Measurements from ENCODE around the gene FBXO46.

Gene FBXO46

DNA sequence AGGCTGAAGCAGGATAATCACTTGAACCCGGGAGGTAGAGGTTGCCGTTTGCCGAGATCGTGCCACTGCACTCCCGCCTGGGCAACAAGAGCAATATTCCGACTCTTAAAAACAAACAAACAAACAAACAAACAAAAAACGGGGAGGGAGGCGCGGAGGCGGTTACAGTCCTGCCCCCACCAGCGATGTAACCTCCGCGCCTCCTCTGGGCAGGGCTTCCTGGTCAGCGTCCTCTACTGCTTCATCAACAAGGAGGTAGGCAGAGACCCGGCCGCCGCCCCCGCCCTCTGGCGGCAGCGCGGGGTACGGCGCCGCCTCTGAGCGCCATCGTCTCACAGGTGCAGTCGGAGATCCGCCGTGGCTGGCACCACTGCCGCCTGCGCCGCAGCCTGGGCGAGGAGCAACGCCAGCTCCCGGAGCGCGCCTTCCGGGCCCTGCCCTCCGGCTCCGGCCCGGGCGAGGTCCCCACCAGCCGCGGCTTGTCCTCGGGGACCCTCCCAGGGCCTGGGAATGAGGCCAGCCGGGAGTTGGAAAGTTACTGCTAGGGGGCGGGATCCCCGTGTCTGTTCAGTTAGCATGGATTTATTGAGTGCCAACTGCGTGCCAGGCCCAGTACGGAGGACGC is 49.2 kb downstream of the FBXO46 start:
- peak; percentile 89 for DNase-seq (ENCODE audit: low spot score)

DNA sequence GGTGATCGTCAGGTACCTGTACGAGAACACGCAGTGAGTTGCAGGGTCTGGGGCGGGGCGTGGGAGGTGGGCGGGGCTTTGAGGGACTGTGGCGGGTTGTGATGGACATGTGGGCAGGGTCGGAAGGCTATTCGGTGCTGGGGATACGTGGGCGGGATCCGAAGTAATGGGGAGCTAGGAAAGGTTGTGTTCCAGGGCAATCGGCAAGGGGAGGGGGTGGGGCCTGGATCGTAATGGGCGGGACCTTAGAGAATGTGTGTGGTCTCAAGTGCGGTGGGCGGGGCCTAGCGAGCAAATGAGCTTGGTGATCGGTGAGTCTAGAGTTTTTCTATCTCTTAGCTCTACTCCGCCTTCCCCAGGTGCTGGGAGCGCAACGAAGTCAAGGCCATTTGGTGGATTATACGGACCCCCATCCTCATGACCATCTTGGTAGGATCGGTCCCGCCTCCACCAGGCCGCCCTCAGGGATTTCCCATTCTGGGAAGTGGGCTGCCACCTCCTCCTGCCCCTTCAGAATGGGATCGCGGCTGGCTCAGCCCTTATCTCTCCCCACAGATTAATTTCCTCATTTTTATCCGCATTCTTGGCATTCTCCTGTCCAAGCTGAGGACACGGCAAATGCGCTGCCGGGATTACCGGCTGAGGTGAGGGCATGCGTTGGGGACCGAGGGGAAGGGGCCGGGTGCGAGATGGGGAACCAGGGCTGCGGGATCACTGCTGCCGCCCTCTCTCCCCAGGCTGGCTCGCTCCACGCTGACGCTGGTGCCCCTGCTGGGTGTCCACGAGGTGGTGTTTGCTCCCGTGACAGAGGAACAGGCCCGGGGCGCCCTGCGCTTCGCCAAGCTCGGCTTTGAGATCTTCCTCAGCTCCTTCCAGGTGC is 53.1 kb downstream of the FBXO46 start:
- peak; percentile 48 for DNase-seq (ENCODE audit: low spot score)

DNA sequence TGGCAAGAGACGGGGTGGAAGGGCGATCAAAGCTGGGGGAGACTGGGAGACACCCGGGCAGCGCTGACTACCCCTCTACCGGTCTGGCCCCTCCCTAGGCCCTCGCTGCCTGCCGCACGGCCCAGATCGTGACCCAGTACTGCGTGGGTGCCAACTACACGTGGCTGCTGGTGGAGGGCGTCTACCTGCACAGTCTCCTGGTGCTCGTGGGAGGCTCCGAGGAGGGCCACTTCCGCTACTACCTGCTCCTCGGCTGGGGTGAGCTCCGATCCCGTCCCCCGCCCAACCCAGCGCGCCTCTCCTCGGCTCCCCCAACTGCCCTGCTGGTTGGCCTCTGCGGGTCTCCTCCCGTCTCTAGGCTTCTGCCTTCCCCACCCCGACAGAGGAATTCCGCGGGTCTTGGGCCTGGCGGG is 53.8 kb downstream of the FBXO46 start:
- DNase-seq (ENCODE audit: low spot score) = no peak

DNA sequence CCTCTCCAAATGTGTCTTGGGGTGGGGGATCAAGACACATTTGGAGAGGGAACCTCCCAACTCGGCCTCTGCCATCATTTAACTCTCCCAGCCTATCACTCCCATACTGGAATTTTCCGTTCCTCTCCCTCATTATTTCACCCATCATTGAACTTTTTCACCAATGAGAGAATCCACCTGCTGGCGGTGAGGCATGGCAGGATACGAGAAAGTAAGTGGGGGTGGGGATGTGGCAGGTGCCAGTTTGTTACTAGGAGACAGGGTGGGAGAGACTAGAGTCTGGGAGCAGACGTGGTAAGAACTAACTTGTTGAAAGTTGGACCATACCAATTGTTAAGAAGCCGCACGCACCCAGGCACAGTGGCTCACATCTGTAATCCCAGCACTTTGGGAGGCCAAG is 55.8 kb downstream of the FBXO46 start:
- DNase-seq (ENCODE audit: low spot score) = no peak

DNA sequence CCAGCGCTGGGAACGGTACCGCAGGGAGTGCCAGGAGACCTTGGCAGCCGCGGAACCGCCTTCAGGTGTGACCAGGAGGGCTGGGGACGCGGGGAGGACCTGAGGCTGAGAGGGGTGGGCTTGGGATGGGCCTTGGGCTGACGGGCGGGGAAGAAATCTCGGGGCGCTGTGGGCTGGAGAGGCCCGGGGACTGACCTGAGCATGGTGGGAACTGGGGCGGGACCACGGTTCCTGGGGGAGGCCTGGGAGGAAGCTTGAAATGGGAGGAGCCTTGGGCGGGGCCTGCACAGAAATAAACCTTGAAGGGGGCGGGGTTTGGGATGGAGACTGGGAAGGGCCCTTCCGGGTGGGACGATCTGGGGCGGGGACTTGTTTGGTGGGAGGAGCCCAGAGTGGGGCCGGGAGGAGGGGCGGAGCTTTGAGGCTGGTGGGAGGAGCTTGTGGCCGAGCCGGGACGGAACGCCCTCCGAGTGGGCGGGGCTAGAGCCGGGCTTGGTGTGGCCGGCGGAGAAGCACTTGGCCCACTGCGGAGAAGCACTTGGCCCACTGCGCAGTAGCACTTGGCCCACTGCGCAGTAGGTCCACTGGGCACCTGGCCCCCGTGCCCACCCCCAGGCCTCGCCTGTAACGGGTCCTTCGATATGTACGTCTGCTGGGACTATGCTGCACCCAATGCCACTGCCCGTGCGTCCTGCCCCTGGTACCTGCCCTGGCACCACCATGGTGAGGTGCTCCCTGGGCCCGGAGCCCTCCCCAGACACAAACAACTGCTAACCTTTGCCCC is 59.8 kb downstream of the FBXO46 start:
- peak; percentile 77 for DNase-seq (ENCODE audit: low spot score)

DNA sequence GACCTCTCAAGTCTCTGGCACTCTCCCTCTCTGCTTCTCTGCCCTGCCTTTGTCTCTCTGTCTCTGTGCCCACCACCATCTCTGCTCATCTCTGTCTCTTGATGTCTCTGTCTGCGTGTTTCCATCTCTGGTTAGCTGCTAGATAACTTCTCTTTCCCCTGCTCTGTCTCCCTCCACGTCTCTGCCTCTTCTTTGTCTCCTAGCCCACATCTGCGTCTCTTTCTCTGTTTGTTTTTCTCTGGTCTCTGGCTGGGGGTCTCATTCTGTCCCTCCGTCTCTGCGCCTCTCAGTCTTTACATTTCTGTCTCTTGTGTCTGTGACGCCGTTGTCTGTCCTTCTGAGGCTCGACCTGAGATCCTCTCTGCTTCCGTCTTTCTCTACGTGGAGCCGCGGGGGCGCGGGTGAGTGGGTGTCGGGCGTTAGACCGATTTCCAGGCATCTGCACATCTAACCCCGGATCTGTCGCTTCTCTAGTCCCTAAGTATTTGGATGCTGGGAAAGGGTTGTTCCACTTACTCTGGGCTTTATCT is 62.3 kb downstream of the FBXO46 start:
- no peak for DNase-seq (ENCODE audit: low spot score)

DNA sequence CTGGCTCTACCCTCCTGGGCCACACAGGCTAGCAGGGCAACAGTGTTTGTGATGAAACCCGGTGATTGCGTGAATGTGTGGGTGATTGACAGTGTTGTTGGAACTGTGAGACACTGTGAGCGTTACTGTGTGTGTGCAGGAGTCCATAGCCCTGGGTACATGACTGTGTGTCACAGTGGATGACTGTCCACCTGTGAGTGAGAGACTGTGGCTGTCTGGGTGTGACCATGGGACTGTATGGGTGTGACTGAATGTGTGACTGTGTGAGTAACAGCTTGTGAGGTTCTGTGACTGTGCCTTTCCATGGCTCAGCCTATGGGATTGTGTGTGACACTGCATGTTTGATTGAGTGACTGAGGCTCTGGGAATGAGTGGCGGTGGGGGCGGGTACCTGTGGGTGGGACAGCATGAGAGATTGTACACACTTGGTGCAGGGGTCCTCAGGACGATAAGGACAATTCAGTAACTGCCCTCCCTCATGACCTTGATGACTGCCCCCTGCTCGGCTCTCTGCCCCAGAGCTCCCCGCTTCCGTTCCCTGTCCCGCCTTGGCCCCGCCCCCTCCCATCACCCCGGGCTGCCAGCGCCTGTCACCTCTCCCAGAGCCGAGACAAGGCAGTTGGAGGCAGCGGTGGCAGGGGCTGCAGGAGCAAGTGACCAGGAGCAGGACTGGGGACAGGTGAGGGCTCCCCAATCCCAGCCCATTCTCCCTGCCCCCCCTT is 62.9 kb downstream of the FBXO46 start, which contains the start of gene GIPR:
GIPR (plus strand) TSS at position 602 of the 722 bp plus-strand sequence. CDS start 1,300 bp downstream, outside the sequence.
- peak; percentile 56 for DNase-seq (ENCODE audit: low spot score)

DNA sequence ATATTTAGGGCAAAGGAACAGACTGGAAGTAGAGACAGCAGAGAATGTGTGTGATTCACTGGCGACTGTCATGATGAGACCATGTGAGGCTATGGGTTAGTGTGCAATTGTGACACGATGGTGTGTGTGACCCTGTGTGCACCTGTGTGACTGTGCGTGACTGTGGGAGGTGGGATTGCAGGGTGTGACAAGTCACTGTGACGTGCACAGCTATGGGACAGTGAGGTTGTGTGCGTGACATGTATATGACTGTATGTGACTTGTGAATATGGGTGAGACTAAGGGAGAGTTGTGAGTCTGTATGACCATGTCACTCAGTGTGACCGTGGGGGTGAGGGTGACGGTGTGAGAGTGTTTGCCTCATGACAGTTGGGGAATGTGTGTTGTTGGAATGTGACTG is 66.1 kb downstream of the FBXO46 start:
- DNase-seq (ENCODE audit: low spot score) = peak; percentile 6

DNA sequence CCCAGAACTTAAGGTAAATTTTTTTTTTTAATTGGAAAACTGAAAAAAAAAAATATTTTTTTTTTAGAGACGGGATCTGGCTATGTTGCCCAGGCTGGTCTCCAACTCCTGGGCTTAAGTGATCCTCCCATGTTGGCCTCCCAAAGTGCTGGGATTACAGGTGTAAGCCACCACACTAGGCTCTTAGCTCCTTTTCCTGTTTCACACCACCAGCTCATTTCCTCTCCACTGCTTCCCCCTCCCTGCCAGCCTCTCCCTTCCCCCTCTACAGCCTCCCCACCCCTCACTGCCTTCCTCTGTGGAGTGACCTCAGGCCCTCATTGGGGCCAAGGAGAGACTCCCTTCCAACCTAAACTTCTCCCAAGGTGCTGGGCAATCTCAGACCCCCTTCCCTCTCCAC is 66.9 kb downstream of the FBXO46 start:
- DNase-seq (ENCODE audit: low spot score) = peak; percentile 0

DNA sequence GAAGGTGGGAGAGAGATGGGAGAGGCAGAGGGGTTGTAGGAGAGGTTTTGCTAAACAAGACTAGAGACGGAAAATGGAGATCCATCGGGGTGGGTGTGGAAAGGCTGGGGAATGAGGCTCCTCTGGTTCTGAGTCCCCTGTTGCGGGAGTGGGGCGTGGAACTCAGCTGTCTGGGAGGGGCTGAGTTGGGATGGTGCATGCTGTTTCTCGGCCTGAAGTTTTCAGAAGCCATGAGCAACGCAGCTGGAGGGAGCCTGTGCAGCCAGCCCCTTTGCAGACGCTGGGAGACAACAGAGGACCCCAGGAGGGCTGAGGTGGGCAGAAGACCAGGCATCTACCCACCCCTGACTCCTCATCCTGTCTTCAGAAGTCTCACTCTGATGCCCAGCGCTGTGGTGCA is 70.1 kb downstream of the FBXO46 start:
- no peak for DNase-seq (ENCODE audit: low spot score)
